Skeletal muscle cell (primary cell): ENCODE results near the gene SEL1L.
"Not testable (repeated sequence)": the region's sequence is repeated elsewhere in the genome, so short reads cannot be mapped to it uniquely, and the experiment has no call there.

Source experiments
- DNase-seq: peaks from one replicate; pipeline ENCODE4 v3.0.0-alpha.2; 2010; ENCODE audit warnings: low read depth
- H3K4me3 ChIP-seq: 2 replicates; pipeline ENCODE4 v1.5.1; 2011; ENCODE audit warnings: low read depth, mild to moderate bottlenecking, control low read depth, low read length, moderate library complexity

SEL1L gene

DNA sequence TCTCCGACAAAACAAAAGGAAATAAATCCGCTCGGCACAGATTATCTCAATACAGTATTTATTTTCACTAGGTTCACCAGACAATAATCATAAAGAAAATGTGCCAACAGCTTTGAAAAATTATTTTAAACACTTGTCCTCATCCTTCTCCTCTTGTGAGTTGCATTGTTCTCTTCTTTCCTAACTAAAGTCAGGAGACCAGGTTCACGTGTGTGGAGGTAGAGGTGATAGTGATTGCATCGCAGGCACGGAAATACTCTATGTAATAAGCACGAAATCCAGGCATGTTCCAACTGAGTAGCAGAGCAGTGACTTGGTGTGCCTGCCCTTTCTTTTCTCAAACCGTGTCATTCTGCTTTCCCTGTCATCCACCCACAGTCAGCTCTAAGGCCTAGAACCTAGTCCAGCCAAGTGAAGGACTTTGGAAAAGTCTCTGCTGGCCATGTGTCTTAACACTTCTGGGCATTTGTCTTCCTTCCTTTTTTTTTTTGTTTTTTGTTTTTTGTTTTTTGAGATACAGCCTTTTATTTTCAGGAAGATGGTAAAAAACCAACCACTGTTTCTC is 939 bp upstream of the SEL1L start:
- no peak overlapping the region for H3K4me3 ChIP-seq

DNA sequence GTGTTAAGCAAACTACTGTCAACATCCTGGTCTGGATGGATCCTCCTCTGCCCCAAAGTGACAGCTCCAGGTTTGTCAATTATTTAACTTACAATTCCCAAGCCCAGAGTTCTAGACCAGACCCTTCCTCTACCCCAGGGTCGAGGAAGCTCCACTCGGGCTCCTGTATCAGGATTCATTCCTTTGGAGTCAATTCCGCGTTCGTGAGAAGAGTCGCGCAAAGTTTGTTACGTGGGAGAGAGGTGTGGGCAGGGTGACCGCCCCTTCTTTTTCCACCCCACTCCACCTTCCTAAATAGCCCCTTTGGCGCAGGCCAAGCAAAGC is 479 bp downstream of the SEL1L start:
- H3K4me3 ChIP-seq, result peak overlapping the region; percentile 98
- DNase-seq, result no peak

More for the DNA sequence above, 939 bp upstream of the SEL1L start:
- no peak for DNase-seq

DNA sequence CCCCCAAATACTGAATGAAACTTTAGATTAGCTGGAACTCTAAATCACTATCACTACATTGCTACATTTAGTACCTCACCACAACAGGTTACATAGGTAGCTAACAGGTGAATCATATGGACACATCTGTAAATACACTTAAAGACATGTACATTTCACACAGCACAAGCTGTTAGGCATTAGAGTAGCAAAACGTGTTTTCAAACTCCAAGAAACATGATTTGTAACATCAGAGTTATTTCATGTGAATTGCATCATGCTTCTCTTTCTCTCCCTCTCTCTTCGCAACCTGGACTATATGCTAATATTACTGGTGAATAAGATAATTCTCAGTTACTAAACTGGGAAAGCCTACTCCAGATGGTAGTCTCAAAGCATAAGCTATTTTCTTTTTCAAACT is 4.3 kb downstream of the SEL1L start:
- DNase-seq, result peak; percentile 31
- no peak overlapping the region for H3K4me3 ChIP-seq

DNA sequence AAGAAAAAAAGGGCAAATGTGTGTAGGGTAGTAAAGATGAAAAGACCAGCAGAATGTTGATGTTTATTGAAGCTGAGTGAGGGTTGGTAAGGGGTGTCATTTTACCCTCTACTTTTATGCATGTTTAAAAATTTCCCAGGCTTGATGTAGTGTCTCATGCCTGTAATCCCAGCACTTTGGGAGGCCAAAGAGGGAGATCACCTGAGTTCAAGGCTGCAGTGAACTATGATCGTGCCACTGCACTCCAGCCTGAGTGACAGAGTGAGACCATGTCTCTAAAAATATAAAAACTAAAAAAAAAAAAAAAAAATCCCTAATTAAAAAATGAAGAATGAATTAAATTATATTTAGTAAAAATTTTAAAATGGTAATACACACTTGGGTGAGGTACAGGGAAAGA is 8.5 kb downstream of the SEL1L start:
- no peak overlapping the region for H3K4me3 ChIP-seq
- no peak for DNase-seq

DNA sequence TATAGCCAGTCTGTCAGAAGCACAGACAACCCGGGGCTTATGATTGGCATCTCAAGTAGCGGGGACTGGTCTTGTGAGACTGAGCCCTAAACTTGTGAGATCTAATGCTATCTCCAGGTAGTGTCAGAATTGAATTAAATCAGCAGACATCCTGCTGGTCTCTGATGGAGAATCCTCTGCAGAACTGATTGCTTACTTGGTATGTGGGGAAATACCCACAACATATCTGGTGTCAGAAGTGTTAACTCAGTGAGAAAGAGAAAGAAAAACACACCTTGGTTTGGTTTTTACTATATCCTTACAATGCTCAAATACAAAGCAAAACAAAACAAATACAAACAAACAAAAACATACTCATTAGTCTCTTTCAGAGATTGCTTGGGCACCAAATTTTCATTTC is 10.0 kb downstream of the SEL1L start:
- no peak for DNase-seq
- H3K4me3 ChIP-seq, result no peak overlapping the region

DNA sequence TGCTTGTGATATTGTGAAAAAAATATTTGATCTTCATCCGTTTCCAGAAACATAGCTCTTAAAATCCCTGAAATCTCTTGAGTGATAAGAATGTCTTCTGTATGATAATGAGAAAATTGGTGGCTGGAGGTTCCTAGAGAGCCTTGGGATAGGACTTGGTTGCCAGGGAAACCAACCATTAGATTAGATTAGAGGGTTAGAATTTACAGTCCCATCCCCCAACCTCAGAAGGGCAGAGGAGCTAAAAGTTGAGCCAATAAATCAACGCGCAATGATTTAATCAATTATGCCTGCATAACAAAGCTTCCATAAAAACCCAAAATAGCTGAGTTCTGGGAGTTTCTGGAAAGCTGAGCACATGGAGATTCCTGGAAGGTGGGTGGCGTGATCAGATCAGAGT is 10.6 kb downstream of the SEL1L start:
- no peak for DNase-seq
- H3K4me3 ChIP-seq, result no peak overlapping the region

DNA sequence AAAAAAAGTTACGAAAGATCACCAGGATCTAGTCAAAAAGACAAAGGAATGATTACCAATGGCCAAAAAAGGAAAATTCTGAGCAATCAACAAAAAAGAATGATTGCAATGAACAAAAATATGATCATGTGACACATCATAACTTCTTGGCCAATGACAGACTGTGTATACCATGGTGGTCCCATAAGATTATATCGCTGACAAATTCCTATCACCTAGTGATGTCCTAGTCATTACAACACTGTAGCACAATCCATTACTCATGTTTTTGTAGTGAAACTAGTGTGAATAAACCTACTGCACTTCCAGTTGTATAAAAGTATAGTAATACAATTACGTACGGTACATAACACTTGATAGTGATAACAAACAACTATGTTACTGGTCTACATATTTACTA is 12.3 kb downstream of the SEL1L start:
- no peak for DNase-seq

DNA sequence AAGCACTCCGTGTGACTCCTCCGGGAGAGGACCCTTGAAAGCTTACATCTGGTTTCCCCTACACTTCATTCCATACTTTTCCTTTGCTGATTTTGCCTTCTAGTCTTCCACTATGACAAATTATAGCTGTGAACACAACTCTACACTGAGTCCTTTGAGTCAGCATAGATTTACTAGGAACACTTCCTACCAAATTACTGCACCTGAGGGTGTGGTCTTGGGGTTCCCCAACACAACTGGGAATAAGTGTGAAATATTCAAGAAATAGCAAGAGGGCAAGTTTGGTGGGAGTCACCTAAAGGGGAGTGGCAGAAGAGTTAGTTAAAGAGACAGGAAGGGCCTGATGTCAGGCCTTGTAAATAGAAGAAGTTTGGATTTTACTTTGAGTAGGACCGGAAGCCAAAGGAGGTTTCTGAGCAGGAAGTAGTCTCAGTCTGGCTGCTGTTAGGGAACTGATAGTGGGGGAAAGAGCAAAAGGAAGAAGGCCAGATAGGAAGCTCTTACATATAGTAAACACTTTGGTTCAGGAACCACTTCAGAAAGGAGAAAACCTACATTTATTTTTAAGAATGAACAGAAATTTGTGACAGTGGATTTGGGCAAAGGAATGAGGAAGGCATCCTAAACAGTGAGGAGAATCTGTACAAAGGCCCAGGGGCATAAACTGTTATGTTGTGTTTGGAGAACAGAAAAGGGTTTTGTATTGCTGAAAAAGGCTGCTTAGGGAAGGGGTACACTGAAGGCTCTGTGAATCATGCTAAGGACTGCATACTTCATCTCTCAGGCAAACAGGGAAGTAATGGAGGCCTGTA is 14.2 kb downstream of the SEL1L start:
- DNase-seq, result no peak
- no peak overlapping the region for H3K4me3 ChIP-seq

More for the DNA sequence above, 12.3 kb downstream of the SEL1L start:
- no peak overlapping the region for H3K4me3 ChIP-seq

DNA sequence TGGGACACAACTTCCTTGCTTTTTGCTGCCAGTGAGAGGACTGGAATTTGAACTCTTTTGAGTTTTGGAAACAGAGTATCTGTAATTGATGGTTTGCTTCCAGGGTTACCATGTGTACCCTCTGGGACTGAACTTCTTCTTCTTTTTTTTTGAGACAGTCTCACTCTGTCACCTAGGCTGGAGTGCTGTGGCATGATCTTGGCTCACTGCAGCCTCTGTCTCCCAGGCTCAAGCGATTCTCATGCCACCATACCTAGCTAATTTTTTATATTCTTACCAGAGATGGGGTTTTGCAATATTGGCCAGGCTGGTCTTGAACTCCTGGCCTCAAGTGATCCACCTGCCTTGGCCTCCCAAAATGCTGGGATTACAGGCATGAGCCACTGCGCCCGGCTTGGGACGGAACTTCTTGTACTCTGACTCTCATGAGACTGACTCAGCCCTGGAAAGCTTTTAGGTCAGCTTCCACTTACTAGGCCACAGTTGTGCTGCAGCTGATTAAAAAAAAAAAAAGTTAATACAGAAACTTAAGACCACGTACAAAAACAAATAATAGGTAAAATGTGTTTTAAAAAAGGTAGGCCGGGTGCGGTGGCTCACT is 15.8 kb downstream of the SEL1L start:
- DNase-seq, result peak; percentile 49
- no peak overlapping the region for H3K4me3 ChIP-seq

DNA sequence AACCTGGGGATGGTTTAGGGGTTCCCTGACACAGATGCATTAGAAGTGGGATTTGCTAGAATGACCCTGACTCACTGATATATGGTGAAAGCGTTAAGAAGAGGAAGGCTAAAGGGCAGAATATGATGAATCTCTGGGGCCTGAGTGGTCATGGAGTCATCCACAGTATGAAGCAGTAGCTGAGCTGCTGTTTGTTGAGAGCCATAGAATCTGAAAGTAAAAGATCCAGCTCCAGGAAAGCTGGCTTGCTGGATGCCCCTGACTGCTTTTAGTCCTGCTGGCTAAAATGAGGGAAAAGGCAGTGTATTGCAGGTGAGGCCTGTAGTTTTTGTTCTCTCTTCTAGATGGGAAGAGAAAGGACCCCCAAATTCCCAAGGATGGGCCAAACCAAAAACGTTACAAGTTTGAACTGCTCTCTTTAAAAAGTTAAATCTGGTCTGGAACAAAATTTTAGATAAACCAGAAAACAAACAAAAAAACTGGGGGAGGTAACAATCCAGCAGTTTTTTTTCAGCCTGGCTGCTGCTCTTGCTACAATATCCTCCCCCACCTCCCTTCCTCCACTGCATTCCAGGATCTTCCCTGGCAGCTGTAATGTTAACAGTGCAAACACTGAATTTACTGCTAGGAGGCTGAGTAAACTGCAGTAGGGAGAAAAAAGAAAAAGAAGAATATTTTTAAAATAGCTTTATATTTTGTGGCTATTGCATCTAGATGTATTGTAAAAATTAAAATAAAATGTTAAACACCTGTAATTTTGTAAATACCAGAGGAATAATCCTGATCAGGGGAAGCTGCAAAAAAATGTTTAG is 16.5 kb downstream of the SEL1L start:
- H3K4me3 ChIP-seq, result no peak overlapping the region
- peak; percentile 28 for DNase-seq

DNA sequence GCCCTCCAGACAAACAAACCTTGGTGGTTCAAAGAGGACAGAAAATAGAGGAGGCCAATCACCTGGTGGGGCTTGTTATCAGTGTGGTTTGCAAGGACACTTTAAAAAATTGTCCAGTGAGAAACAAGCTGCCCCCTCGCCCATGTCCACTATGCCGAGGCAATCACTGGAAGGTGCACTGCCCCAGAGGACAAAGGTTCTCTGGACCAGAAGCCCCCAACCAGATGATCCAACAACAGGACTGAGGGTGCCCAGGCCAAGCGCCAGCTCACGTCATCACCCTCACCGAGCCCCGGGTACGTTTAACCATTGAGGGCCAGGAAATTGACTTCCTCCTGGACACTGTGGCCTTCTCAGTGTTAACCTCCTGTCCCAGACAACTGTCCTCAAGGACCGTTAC is 17.7 kb downstream of the SEL1L start:
- H3K4me3 ChIP-seq, DNase-seq: not testable (repeated sequence)

DNA sequence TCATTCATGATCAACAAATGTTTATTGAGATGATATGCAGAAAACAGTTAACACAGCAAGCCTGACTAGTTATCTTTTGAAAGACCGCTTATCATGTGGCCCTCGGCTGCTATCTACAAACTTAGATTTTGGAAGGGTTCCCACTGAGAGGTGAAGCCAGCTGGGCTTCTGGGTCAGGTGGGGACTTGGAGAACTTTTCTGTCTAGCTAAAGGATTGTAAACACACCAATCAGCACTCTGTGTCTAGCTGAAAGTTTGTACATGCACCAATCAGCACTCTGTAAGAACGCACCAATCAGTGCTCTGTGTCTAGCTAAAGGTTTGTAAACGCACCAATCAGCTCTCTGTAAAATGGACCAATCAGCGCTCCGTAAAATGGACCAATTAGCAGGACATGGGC is 20.8 kb downstream of the SEL1L start:
- DNase-seq, H3K4me3 ChIP-seq: not testable (repeated sequence)

DNA sequence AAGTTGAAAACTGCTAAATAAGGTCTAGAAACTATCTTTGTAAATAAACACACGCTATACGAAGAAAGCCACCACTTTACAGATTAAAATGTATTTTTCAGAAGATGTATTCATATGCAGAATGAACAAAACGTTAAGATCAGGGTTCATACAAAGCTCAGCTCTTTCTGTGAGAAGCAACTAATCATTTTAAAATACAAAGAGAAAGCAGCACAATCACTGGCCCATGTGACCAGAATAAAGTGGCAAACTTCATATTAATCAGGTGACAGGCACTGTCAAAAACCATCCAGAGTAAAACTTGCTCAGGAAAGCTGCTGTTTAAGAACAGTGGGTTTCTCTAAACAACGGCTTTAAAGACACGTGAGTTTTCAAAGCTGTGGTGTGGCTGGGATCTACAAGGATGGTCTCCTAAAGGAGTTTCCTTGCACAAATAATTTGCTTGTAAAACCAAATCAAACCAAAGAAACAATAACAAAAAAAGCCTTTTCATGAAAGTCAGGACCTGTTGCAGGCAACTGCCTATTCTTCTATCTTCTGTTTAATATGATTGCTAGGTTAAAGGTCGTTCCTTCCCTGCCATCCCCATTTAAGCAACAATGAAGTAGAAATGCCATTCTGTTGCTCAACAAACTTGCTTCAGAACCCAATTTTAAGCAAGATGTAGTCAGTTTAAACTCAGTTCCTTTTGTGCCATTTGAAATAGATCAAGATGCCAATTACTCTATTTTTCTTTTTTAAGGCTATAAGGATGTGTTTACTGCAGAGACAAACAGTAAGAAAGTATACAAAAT is 22.3 kb downstream of the SEL1L start:
- DNase-seq, result no peak
- H3K4me3 ChIP-seq, result no peak overlapping the region

DNA sequence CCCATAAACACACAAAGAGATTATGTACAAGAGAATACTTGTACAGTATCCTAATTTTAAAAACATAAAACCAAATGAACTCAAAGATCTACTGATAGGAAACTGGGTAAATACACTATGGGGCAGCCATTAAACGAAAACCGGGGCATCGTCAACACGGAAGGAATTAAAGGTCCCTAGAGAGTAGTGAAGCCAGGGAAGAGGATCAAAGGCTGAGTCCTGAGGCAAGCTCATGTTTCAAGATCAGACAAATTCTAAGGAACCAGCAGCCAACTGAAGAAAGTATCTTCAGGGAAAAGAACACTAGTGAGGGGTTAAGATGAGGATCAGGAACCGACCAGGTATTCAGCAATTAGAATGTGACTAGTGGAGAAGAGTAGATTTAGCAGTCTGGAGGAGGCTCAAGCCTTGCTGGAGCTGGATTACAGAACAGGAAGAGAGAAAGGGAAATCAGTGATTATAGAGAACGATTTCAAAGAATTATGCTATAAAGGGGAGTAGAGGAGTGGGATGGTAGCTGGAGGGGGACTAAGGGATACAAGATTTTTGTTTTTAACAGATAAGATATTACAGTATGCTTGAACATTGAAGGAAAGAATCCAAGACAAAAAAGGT is 23.7 kb downstream of the SEL1L start:
- peak; percentile 4 for DNase-seq
- no peak overlapping the region for H3K4me3 ChIP-seq

DNA sequence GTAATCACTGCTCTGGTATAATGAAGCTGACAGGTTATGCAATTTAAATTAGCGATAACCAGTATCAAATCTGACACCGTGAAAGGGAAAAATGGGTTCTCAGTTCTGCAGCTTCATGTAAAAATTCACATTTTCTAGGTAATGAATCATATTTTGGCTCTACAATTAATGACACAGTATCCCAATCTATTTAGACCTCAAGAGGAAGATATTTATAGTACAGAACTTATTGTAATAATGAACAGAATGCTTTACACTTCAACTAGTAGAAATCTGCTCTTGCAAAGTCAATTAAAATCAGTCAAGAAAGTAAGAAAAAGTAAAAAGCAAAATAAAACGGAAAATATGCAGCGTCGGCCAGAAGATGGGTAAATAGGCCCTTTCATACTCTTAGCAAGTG is 24.3 kb downstream of the SEL1L start:
- no peak for DNase-seq
- H3K4me3 ChIP-seq, result no peak overlapping the region

DNA sequence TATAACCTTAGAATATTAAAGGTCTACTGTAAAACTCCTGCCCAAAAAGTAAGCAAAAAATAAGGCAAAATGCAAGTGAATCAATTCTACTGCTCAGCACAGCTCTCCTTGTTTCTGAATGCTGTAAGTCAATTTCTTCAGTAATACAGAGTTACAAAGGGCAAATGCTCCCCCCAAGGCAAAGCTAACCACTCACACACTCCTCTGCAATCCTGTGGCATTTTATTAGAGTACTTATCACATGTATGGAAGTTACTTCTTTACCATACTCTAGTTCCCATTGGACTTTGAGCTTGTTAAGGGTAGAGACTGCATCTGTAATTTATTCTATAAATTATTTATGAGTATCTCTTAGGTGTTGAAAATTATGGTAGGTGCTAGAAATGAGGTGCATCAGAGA is 27.2 kb downstream of the SEL1L start:
- H3K4me3 ChIP-seq, result no peak overlapping the region
- DNase-seq, result no peak

DNA sequence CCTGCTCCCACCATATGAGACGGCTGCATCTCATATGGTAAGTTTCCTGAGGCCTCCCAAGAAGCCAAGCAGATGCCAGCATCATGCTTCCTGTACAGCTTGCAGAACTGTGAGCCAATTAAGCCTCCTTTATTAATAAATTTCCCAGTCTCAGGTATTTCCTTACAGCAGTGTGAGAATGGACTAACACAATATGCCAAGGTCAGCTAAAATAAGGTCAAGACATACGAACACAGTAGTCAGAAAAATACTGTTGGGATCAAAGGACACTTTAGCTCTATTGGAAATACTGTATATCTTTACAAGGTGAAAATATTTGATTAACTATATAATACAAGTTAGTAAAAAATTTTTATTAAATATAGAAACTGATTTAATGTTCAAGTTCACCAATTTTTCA is 28.8 kb downstream of the SEL1L start:
- no peak for DNase-seq
- no peak overlapping the region for H3K4me3 ChIP-seq

DNA sequence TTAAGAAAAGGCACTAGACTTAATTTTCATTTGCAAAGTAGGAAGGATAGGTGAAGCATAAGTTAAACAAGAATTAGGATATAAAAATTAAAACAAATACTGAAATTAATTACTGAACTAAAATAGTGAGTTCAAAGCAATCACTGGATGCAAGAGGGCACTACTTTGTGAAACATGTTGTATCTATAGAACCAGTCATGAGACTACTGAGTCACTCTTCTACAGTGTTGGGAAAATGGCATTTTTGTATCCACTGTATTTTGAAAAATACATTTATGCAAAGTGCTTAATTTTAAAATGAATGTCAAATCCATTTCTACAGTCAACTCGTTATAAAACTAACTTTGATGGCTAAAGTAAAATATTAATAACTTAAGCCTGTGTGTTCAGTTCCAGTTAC is 47.9 kb downstream of the SEL1L start:
- DNase-seq, result no peak
- H3K4me3 ChIP-seq, result no peak overlapping the region

DNA sequence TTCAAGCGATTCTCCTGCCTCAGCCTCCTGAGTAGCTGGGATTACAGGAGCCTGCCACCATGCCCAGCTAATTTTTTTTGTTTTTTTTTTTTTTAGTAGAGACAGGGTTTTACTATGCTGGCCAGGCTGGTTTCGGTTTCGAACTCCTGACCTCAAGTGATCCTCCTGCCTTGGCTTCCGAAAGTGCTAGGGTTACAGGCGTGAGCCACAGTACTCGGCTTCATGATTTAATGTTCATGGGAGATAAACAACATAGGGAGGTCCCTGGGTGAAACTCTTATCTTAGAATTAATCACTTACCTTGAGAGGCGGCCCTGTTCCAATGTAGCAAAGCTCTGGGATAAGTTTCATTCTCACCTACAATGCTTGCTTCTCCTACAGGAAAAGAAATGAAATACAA is 48.3 kb downstream of the SEL1L start:
- H3K4me3 ChIP-seq, result no peak overlapping the region
- no peak for DNase-seq
